Neural cell (in vitro differentiated cells): ENCODE measurements around the gene TCF12. TPM values are rescaled to one million over a fixed set of nuclear protein-coding genes. Genes with fewer than 3 reads are reported as not detected.

Source experiments
- H2AFZ ChIP-seq: fragments of 200-600, 300-800 bp; sonication (generic), shearing (Covaris generic); 2 replicates; pipeline ENCODE4 v1.6.0; 2014; ENCODE audit warnings: low read depth, mild to moderate bottlenecking, antibody characterized with exemption, low read length, moderate library complexity
- H3F3A ChIP-seq: fragments of 200-600 bp; shearing (Covaris generic); 2 replicates; pipeline ENCODE4 v1.6.1; 2016; ENCODE audit warnings: mild to moderate bottlenecking, moderate library complexity, mixed read lengths, antibody characterized with exemption, low read length; ENCODE audit not compliant: insufficient read depth, poor library complexity, severe bottlenecking
- H3K27ac ChIP-seq: fragments of 200-600, 300-800 bp; sonication (generic), shearing (Covaris generic); 2 replicates; pipeline ENCODE4 v1.5.1; 2014; ENCODE audit warnings: mild to moderate bottlenecking, low read length, moderate library complexity
- H3K27me3 ChIP-seq: fragments of 300-800, 200-600 bp; sonication (generic), shearing (Covaris generic); 2 replicates; pipeline ENCODE4 v1.6.0; 2014; ENCODE audit warnings: mild to moderate bottlenecking, low read depth, low read length, moderate library complexity; ENCODE audit not compliant: insufficient read depth
- H3K36me3 ChIP-seq: fragments of 300-800, 200-600 bp; sonication (generic), shearing (Covaris generic); 2 replicates; pipeline ENCODE4 v1.5.1; 2014; ENCODE audit warnings: mild to moderate bottlenecking, antibody characterized with exemption, low read length, moderate library complexity; ENCODE audit not compliant: insufficient read depth
- H3K4me2 ChIP-seq: fragments of 300-800, 200-600 bp; sonication (generic), shearing (Covaris generic); 2 replicates; pipeline ENCODE4 v1.6.0; 2014; ENCODE audit warnings: mild to moderate bottlenecking, low read length
- H3K4me3 ChIP-seq: fragments of 300-800, 200-600 bp; sonication (generic), shearing (Covaris generic); 2 replicates; pipeline ENCODE4 v1.5.1; 2014; ENCODE audit warnings: mild to moderate bottlenecking, low read length, moderate library complexity
- H3K79me2 ChIP-seq: fragments of 200-600 bp; shearing (Covaris generic); replicated peaks from 2 replicates; pipeline ENCODE4 v1.6.0; 2014; ENCODE audit warnings: mild to moderate bottlenecking, low read length, moderate library complexity; ENCODE audit not compliant: insufficient read depth
- H3K9ac ChIP-seq: fragments of 300-800, 200-600 bp; sonication (generic), shearing (Covaris generic); 2 replicates; pipeline ENCODE4 v1.6.1; 2016; ENCODE audit warnings: mild to moderate bottlenecking, low read length, mixed read lengths
- H3K9me2 ChIP-seq: fragments of 200-600 bp; shearing (Covaris generic); 2 replicates; pipeline ENCODE4 v1.6.1; 2016; ENCODE audit warnings: mild to moderate bottlenecking, low read length, mixed read lengths; ENCODE audit not compliant: insufficient read depth
- H3K9me3 ChIP-seq: fragments of 200-600, 300-800 bp; sonication (generic), shearing (Covaris generic); 2 replicates; pipeline ENCODE4 v1.6.1; 2016; ENCODE audit warnings: mild to moderate bottlenecking, mixed run types, low read length, moderate library complexity, mixed read lengths
- H4K20me1 ChIP-seq: fragments of 200-600 bp; shearing (Covaris generic); 2 replicates; pipeline ENCODE4 v1.6.1; 2016; ENCODE audit warnings: mild to moderate bottlenecking, mixed run types; ENCODE audit not compliant: insufficient read depth
- EP300 ChIP-seq: fragments of 450-650 bp; conservative IDR thresholded peaks from 2 replicates; pipeline ENCODE4 v1.6.1; 2014; ENCODE audit warnings: antibody characterized with exemption, mild to moderate bottlenecking, moderate library complexity; ENCODE audit not compliant: poor library complexity, severe bottlenecking
- EZH2 ChIP-seq: fragments of 200-600, 300-800 bp; shearing (Covaris generic), sonication (generic); IDR thresholded peaks from 2 replicates; pipeline ENCODE4 v1.6.1; 2014; ENCODE audit warnings: antibody characterized with exemption, low read length, borderline replicate concordance, mild to moderate bottlenecking; ENCODE audit not compliant: insufficient read depth, poor library complexity, severe bottlenecking
- MXI1 ChIP-seq: fragments of 450-650 bp; conservative IDR thresholded peaks from 2 replicates; pipeline ENCODE4 v1.6.1; 2014; ENCODE audit warnings: antibody characterized with exemption, mild to moderate bottlenecking; ENCODE audit not compliant: poor library complexity, severe bottlenecking
- POLR2AphosphoS5 ChIP-seq: IDR thresholded peaks from 2 replicates; pipeline ENCODE4 v1.6.1; 2012
- RAD21 ChIP-seq: fragments of 450-650 bp; conservative IDR thresholded peaks from 2 replicates; pipeline ENCODE4 v1.6.1; 2014; ENCODE audit warnings: antibody characterized with exemption, mild to moderate bottlenecking, moderate library complexity
- SMC3 ChIP-seq: fragments of 450-650 bp; conservative IDR thresholded peaks from 2 replicates; pipeline ENCODE4 v1.6.1; 2014; ENCODE audit warnings: antibody characterized with exemption, mild to moderate bottlenecking, moderate library complexity; ENCODE audit not compliant: poor library complexity
- TAF1 ChIP-seq: IDR thresholded peaks from 2 replicates; pipeline ENCODE4 v1.6.1; 2012; ENCODE audit warnings: low read depth
- polyA plus RNA-seq: library from polyadenylated mRNA; depleted of rRNA; stranded (reverse); fragments of >200 nt; gene quantifications from 2 replicates; pipeline ENCODE4 v1.2.3, GENCODE V29; 2014
- TF ChIP-seq, protein P1 (sequence below): fragments of 450-650 bp; IDR thresholded peaks from 2 replicates; pipeline ENCODE4 v1.5.1; 2014; ENCODE audit warnings: antibody characterized with exemption, mild to moderate bottlenecking, moderate library complexity; ENCODE audit not compliant: poor library complexity, severe bottlenecking
- TF ChIP-seq, protein P2 (sequence below): IDR thresholded peaks from 2 replicates; pipeline ENCODE4 v1.6.1; 2012; ENCODE audit warnings: borderline replicate concordance

TCF12 gene
- polyA plus RNA-seq, 1 donor from 2014 or later, result 52.7 TPM

DNA sequence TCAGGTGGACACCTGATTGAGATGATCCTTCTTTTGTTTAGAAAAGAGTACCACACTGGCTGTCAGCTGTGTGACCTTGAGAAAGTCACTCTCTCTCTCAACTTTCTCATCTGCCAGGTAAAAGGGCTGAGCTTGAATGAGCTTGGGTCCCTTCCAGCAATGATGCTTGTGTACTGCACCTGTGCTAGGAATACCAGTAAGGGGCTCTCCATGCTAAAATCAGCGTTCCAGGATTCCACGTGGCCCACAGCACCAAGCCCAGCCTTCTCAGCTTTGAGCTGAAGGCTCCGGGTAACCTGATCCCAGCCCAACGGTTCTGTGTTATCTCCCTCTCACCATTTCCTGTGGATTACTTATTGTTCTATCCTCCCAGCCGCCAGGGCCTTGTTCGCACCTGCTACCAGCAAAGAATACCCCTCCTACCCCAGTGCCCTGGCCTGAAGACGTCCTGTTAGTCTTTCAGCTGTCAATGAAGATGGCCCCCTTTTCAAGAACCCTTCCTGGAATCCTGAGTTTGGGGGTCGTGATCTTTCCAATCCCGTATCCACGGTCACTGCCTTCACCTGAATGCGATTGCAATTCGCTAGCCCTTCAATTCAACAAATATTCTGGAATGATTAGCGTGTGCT is 403.6 kb downstream of the TCF12 start:
- TF ChIP-seq EP300, result no peak
- no peak for TF ChIP-seq RAD21
- TF ChIP-seq EZH2, result no peak
- TF ChIP-seq TAF1, result no peak
- TF ChIP-seq SMC3, result no peak
- no peak for TF ChIP-seq POLR2AphosphoS5
- no peak for TF ChIP-seq MXI1
- TF ChIP-seq, protein P1, sequence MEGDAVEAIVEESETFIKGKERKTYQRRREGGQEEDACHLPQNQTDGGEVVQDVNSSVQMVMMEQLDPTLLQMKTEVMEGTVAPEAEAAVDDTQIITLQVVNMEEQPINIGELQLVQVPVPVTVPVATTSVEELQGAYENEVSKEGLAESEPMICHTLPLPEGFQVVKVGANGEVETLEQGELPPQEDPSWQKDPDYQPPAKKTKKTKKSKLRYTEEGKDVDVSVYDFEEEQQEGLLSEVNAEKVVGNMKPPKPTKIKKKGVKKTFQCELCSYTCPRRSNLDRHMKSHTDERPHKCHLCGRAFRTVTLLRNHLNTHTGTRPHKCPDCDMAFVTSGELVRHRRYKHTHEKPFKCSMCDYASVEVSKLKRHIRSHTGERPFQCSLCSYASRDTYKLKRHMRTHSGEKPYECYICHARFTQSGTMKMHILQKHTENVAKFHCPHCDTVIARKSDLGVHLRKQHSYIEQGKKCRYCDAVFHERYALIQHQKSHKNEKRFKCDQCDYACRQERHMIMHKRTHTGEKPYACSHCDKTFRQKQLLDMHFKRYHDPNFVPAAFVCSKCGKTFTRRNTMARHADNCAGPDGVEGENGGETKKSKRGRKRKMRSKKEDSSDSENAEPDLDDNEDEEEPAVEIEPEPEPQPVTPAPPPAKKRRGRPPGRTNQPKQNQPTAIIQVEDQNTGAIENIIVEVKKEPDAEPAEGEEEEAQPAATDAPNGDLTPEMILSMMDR, result no peak
- TF ChIP-seq, protein P2, sequence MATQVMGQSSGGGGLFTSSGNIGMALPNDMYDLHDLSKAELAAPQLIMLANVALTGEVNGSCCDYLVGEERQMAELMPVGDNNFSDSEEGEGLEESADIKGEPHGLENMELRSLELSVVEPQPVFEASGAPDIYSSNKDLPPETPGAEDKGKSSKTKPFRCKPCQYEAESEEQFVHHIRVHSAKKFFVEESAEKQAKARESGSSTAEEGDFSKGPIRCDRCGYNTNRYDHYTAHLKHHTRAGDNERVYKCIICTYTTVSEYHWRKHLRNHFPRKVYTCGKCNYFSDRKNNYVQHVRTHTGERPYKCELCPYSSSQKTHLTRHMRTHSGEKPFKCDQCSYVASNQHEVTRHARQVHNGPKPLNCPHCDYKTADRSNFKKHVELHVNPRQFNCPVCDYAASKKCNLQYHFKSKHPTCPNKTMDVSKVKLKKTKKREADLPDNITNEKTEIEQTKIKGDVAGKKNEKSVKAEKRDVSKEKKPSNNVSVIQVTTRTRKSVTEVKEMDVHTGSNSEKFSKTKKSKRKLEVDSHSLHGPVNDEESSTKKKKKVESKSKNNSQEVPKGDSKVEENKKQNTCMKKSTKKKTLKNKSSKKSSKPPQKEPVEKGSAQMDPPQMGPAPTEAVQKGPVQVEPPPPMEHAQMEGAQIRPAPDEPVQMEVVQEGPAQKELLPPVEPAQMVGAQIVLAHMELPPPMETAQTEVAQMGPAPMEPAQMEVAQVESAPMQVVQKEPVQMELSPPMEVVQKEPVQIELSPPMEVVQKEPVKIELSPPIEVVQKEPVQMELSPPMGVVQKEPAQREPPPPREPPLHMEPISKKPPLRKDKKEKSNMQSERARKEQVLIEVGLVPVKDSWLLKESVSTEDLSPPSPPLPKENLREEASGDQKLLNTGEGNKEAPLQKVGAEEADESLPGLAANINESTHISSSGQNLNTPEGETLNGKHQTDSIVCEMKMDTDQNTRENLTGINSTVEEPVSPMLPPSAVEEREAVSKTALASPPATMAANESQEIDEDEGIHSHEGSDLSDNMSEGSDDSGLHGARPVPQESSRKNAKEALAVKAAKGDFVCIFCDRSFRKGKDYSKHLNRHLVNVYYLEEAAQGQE, result no peak
- H3K79me2 ChIP-seq, result no peaks in the 10 kb centered on the region
- no peaks in the 10 kb centered on the region for H4K20me1 ChIP-seq
- H3K27ac ChIP-seq, result no peak overlapping the region
- H2AFZ ChIP-seq, result no peak overlapping the region
- no peaks in the 10 kb centered on the region for H3K36me3 ChIP-seq
- no peaks in the 10 kb centered on the region for H3F3A ChIP-seq
- H3K9me2 ChIP-seq, result no peaks in the 10 kb centered on the region
- no peak overlapping the region for H3K9ac ChIP-seq
- H3K4me3 ChIP-seq, result no peak overlapping the region
- no peak overlapping the region for H3K4me2 ChIP-seq
- H3K27me3 ChIP-seq, result no peaks in the 10 kb centered on the region
- H3K9me3 ChIP-seq, result no peaks in the 10 kb centered on the region

DNA sequence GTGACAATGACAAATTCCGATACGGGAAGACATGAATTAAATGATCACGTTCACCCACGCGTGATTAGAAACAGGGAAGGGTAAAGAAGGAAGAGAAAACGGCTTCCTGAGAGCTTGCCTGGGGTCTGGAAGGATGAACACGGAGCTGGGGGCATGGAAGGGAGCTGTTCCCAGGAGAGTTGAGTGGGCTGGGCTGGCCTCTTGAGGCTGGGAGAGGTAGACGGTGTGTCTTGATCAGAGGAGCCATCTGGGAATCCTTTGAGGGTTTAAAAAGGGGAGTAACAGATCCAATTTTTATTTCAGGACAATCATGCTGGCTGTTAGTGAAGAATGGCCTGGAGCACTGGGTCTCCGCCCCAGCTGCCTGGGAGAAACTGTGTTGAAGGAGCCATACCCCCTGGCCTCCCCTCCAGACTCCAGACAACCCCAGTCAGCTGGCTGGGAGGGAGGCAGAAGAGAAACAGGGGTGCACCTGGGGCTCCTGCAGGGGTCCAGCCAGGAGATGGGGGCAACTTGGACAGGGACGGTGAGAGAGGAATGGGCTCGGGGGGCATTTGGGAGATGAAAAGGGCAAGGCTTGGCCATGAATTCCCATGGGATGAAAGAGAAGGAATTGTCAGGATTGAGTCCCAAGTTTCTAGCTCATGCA is 404.3 kb downstream of the TCF12 start:
- H3K9ac ChIP-seq, result no peak overlapping the region
- TF ChIP-seq, protein P1, result no peak
- TF ChIP-seq TAF1, result no peak
- no peak for TF ChIP-seq EP300
- no peak for TF ChIP-seq EZH2
- TF ChIP-seq MXI1, result no peak
- no peak for TF ChIP-seq POLR2AphosphoS5
- TF ChIP-seq, protein P2, result no peak
- H3K27ac ChIP-seq, result no peak overlapping the region
- H3K9me3 ChIP-seq, result no peaks in the 10 kb centered on the region
- H3K79me2 ChIP-seq, result no peaks in the 10 kb centered on the region
- H3K36me3 ChIP-seq, result no peaks in the 10 kb centered on the region
- H3K4me3 ChIP-seq, result no peak overlapping the region
- no peaks in the 10 kb centered on the region for H3K27me3 ChIP-seq
- no peaks in the 10 kb centered on the region for H3F3A ChIP-seq
- H3K4me2 ChIP-seq, result no peak overlapping the region
- no peak overlapping the region for H2AFZ ChIP-seq
- no peaks in the 10 kb centered on the region for H4K20me1 ChIP-seq
- H3K9me2 ChIP-seq, result no peaks in the 10 kb centered on the region
